BJ (cell line): Measurements from ENCODE around the gene MLPH. TPM values are rescaled to one million over a fixed set of nuclear protein-coding genes. Genes with fewer than 3 reads are reported as not detected.

Experiments used
- CTCF ChIA-PET: fragments of 350-600 bp; formaldehyde crosslinking; extraction: SDS; loops from one replicate; lab custom pipeline; 2021; ENCODE audit warnings: antibody characterized with exemption, inconsistent platforms; lab: Yijun Ruan, JAX
- POLR2A ChIA-PET: fragments of 300-600 bp; sonication (Branson Sonifier 250); formaldehyde crosslinking; extraction: SDS; loops from one replicate; lab custom pipeline; 2021; ENCODE audit warnings: antibody characterized with exemption; lab: Charles Lee
- DNase-seq: peaks from one replicate; pipeline ENCODE4 v3.0.0-alpha.2; 2011; ENCODE audit warnings: low read depth
- H3K27me3 ChIP-seq: 2 replicates; pipeline ENCODE4 v1.6.0; 2011; ENCODE audit warnings: low read length; ENCODE audit not compliant: control insufficient read depth, insufficient read depth
- H3K36me3 ChIP-seq: 2 replicates; pipeline ENCODE4 v1.5.1; 2011; ENCODE audit warnings: low read length; ENCODE audit not compliant: control insufficient read depth, insufficient read depth
- H3K4me3 ChIP-seq: 2 replicates; pipeline ENCODE4 v1.5.1; 2011; ENCODE audit warnings: low read depth, mild to moderate bottlenecking, control low read depth, low read length
- polyA plus RNA-seq: library from polyadenylated mRNA; depleted of rRNA; stranded (reverse); fragments of >200 nt; gene quantifications from 2 replicates; pipeline ENCODE4 v1.2.3, GENCODE V29; 2011
- TF ChIP-seq, protein P1 (sequence below): IDR thresholded peaks from 2 replicates; pipeline ENCODE4 v1.5.1; 2011; ENCODE audit warnings: low read depth, mild to moderate bottlenecking, control low read depth, inconsistent platforms, low read length, moderate library complexity; ENCODE audit not compliant: insufficient read depth

Gene MLPH
- polyA plus RNA-seq, 1 experiment: 18.5 TPM

DNA sequence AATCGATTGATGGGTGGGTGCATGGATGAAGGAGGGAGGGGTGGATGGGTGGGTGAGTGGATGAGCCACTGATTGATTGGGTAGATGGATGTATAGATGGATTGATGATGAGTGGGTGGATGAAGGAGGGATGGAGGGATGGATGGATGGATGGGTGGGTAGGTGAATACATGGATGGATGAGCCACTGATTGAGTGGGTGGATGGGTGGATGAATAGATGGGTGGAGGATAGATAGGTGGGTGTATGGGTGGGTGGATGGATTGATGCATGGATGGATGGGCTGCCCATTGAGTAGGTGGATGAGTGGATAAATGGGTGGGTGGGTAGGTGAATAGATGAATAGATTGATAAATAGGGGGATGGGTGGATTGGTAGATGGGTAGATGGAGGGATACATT lies 30.9 kb downstream of the MLPH start:
- no peak overlapping the region for H3K4me3 ChIP-seq
- no peaks in the 10 kb centered on the region for H3K27me3 ChIP-seq
- POLR2A ChIA-PET: no interaction called here
- peaks cover 5% of the 10 kb centered on the region for H3K36me3 ChIP-seq
- DNase-seq: no peak
- CTCF ChIA-PET: no interaction called here
- TF ChIP-seq, protein P1, sequence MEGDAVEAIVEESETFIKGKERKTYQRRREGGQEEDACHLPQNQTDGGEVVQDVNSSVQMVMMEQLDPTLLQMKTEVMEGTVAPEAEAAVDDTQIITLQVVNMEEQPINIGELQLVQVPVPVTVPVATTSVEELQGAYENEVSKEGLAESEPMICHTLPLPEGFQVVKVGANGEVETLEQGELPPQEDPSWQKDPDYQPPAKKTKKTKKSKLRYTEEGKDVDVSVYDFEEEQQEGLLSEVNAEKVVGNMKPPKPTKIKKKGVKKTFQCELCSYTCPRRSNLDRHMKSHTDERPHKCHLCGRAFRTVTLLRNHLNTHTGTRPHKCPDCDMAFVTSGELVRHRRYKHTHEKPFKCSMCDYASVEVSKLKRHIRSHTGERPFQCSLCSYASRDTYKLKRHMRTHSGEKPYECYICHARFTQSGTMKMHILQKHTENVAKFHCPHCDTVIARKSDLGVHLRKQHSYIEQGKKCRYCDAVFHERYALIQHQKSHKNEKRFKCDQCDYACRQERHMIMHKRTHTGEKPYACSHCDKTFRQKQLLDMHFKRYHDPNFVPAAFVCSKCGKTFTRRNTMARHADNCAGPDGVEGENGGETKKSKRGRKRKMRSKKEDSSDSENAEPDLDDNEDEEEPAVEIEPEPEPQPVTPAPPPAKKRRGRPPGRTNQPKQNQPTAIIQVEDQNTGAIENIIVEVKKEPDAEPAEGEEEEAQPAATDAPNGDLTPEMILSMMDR: no peak

DNA sequence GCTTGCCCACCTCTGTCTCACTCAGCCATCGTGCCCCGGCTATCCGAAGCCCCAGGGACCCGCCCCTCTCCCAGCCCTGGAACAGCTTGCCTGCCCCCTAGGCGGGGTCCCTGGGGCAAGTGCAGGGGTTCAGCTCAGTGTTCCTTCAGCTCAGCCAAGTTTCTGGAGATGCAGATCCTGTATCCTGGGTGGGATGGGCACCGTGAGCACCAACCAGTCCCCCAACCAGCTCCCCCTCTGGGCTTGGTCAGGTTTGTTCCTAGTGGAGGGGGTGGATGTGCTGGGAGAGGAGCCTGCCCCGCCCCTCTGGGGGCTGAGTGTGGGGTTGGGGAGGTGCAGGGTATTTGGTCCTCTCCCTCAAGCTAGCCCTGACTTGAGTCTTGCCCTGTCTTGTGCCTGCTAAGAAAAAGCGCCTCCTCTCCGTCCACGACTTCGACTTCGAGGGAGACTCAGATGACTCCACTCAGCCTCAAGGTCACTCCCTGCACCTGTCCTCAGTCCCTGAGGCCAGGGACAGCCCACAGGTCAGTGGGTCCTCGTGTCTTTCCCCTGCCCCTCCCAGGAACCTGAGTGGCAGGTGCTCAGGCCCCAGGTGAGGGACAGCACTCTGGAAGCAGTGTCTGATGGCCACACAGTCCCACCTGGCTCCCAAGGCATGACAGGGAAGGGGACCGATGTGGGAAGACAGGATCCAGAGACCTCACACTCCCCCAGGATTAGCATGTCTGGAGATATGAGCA lies 32.6 kb downstream of the MLPH start:
- Histone ChIP-seq H3K36me3 (peaks cover 5% of the 10 kb centered on the region), H3K27me3 (no peaks in the 10 kb centered on the region), H3K4me3 (no peak overlapping the region)
- no peak for DNase-seq
- ChIA-PET CTCF (interaction anchor here (1.5 to 3.5 kb wide), 3 partner anchors 7 to 53 kb away, joined by 3 to 15 read pairs (median 7); no protein-coding TSS in a partner anchor), POLR2A (interaction anchor here (0.7 kb wide), 1 partner anchor 208 kb away, joined by 3 read pairs; no protein-coding TSS in a partner anchor)
- TF ChIP-seq, protein P1: no peak

DNA sequence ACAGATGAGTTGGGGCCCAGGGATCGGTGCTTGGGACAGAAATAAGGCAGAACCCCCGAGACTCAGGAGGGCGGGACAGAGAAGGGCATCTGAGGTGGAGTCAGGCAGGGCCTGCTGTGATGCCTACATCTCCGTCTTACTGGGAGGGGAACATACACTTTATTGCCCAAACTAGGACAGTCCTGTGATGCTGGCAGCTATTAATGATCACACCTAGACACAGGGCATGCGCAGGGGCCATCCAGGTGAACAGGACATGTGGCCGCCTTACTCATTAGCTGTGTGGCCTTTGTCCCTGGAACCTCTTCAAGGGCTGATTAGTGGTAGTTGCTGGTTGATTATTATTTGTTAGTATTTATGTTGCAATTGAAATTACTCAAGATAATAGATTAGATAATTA lies 33.2 kb downstream of the MLPH start:
- TF ChIP-seq, protein P1: no peak
- DNase-seq: no peak
- ChIA-PET CTCF (interaction anchor here (1.8 to 3.5 kb wide), 2 partner anchors 8 to 52 kb away, joined by 7 to 15 read pairs; no protein-coding TSS in a partner anchor), POLR2A (no interaction called here)
- Histone ChIP-seq H3K36me3 (peaks cover 7% of the 10 kb centered on the region), H3K27me3 (no peaks in the 10 kb centered on the region), H3K4me3 (no peak overlapping the region)

DNA sequence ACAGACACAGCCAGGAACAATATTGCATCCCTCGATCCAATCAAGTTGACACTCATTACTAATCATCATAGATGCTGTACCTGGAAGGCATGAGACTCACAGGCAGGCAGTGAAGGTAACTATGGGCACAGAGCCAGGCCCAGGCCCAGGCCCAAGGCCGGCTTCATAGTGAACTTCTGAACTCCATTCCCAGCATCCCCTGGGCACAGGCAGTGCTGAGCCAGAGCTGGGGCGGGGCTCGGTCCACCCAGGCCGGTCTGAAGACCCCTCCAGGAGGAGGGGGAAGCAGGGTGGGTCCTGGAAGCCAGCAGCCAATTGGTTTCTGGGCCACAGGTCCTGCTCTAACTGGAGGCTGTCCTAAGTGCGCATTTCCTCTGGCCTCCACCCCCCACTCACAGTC lies 37.6 kb downstream of the MLPH start:
- no peak for DNase-seq
- H3K36me3 ChIP-seq: peaks cover 12% of the 10 kb centered on the region
- POLR2A ChIA-PET: no interaction called here

DNA sequence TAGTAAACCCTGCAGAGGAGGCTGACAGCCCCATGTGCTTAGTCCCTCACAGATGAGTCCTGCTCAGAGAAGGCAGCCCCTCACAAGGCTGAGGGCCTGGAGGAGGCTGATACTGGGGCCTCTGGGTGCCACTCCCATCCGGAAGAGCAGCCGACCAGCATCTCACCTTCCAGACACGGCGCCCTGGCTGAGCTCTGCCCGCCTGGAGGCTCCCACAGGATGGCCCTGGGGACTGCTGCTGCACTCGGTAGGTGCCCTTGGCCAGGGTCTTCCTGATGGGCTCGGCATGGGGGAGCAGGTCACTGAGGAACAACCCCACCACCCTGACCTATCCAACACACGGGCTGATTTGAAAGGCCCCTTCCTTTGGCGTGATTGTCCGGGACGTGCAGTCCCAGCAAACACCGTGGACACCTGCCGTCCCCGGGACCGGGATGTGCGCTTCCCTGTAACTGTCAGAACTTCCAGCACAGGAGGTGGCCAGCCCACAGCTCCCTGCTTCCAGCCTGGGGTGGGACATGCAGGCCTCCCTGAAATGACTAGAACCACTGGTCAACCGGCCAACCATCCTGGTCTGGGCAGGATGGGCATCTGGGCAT lies 38.6 kb downstream of the MLPH start:
- TF ChIP-seq, protein P1: no peak
- DNase-seq: no peak
- CTCF ChIA-PET: interaction anchor here (1.2 to 5.1 kb wide), 2 partner anchors 13 to 46 kb away, joined by 5 to 23 read pairs; no protein-coding TSS in a partner anchor

More for the DNA sequence above, 37.6 kb downstream of the MLPH start:
- CTCF ChIA-PET: interaction anchor here (5.1 kb wide), 1 partner anchor 12 kb away, joined by 23 read pairs; no protein-coding TSS in a partner anchor
- Histone ChIP-seq H3K27me3 (no peaks in the 10 kb centered on the region), H3K4me3 (no peak overlapping the region)
- TF ChIP-seq, protein P1: no peak

More for the DNA sequence above, 38.6 kb downstream of the MLPH start:
- Histone ChIP-seq H3K27me3 (no peaks in the 10 kb centered on the region), H3K36me3 (peaks cover 12% of the 10 kb centered on the region), H3K4me3 (no peak overlapping the region)
- POLR2A ChIA-PET: no interaction called here
